ENCODE measurements around the gene LRP1B.

LRP1B gene

DNA sequence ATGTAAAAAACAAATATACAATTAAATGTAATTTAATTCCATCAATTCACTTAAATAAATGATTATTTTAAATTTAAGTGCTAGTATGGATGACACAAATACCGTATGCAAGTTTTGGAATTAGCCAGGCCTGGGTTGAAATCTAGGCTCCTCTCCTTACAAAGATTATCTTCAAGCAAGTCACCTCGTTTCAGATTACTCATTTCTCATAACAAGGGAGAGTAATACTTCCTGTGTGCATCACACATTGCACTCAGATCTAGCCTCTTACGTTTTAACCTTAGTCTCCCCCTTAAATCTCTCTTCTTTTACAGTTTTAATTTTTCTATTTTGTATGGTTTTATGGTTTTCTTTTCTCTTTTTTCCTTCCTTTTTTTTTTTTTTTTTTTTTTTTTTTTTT lies 1874.7 kb downstream of the LRP1B start:
- TF ChIP-seq POLR2AphosphoS5 (IDR thresholded peaks at IDR 0.05; ENCODE audit: low read depth, low read length) (no peak), FOXP2 (optimal IDR thresholded peaks at IDR 0.05; ENCODE audit: borderline replicate concordance, extremely low read depth, extremely low read length, insufficient read depth) (no peak), SIN3A (IDR thresholded peaks at IDR 0.05; ENCODE audit: borderline replicate concordance, insufficient read depth, low read length) (no peak), TAF1 (IDR thresholded peaks at IDR 0.05; ENCODE audit: borderline replicate concordance, insufficient read depth, low read length) (no peak)
- TF ChIP-seq, protein P1, sequence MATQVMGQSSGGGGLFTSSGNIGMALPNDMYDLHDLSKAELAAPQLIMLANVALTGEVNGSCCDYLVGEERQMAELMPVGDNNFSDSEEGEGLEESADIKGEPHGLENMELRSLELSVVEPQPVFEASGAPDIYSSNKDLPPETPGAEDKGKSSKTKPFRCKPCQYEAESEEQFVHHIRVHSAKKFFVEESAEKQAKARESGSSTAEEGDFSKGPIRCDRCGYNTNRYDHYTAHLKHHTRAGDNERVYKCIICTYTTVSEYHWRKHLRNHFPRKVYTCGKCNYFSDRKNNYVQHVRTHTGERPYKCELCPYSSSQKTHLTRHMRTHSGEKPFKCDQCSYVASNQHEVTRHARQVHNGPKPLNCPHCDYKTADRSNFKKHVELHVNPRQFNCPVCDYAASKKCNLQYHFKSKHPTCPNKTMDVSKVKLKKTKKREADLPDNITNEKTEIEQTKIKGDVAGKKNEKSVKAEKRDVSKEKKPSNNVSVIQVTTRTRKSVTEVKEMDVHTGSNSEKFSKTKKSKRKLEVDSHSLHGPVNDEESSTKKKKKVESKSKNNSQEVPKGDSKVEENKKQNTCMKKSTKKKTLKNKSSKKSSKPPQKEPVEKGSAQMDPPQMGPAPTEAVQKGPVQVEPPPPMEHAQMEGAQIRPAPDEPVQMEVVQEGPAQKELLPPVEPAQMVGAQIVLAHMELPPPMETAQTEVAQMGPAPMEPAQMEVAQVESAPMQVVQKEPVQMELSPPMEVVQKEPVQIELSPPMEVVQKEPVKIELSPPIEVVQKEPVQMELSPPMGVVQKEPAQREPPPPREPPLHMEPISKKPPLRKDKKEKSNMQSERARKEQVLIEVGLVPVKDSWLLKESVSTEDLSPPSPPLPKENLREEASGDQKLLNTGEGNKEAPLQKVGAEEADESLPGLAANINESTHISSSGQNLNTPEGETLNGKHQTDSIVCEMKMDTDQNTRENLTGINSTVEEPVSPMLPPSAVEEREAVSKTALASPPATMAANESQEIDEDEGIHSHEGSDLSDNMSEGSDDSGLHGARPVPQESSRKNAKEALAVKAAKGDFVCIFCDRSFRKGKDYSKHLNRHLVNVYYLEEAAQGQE (IDR thresholded peaks at IDR 0.05; ENCODE audit: insufficient read depth in 1 of 2, low read depth in 2 of 2, low read length in 2 of 2), result no peak

DNA sequence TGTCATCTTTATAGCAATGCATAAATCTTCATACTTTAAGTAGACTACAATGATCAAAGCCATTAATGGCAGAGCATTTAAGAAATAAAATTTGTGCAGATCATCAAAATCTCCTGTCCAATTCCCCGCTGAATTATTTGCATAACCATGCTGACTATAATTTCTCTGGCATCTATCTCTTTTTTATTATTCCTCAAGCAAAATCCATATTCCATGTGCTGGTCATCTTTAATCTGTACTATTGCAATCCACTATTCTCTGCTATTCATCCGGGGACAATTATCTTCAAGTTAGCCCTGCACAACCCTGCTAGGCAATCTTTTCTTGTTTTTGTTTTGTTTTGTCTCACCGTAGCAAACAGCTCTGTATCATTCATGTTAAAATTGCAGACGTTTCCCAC lies 1881.0 kb downstream of the LRP1B start:
- TF ChIP-seq POLR2AphosphoS5 (IDR thresholded peaks at IDR 0.05; ENCODE audit: low read depth, low read length) (no peak), TAF1 (IDR thresholded peaks at IDR 0.05; ENCODE audit: borderline replicate concordance, insufficient read depth, low read length) (no peak), SIN3A (IDR thresholded peaks at IDR 0.05; ENCODE audit: borderline replicate concordance, insufficient read depth, low read length) (no peak), FOXP2 (optimal IDR thresholded peaks at IDR 0.05; ENCODE audit: borderline replicate concordance, extremely low read depth, extremely low read length, insufficient read depth) (no peak)
- TF ChIP-seq, protein P1 (IDR thresholded peaks at IDR 0.05; ENCODE audit: insufficient read depth in 1 of 2, low read depth in 2 of 2, low read length in 2 of 2), result no peak

DNA sequence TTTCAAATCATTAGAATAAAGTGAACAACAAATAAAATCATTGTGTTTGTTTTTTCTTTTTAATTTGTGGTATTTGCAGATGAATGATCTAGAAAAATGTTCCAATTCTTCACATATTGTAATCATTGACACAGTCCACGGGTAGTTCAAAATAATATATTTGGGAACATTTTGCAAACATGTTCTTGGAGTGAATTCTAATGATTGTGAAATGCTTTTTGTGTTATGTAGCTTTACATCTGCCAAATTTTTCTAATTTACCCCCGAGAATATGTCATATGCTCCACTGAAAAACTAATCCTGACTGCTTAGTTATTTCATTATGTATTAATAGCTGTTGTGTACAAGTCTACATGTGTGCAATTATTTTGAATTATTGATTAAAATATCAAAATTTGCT lies 1882.2 kb downstream of the LRP1B start:
- TF ChIP-seq, protein P1 (IDR thresholded peaks at IDR 0.05; ENCODE audit: insufficient read depth in 1 of 2, low read depth in 2 of 2, low read length in 2 of 2), result no peak
- no peak for TF ChIP-seq POLR2AphosphoS5 (IDR thresholded peaks at IDR 0.05; ENCODE audit: low read depth, low read length)
- no peak for TF ChIP-seq FOXP2 (optimal IDR thresholded peaks at IDR 0.05; ENCODE audit: borderline replicate concordance, extremely low read depth, extremely low read length, insufficient read depth)
- no peak for TF ChIP-seq TAF1 (IDR thresholded peaks at IDR 0.05; ENCODE audit: borderline replicate concordance, insufficient read depth, low read length)
- TF ChIP-seq SIN3A (IDR thresholded peaks at IDR 0.05; ENCODE audit: borderline replicate concordance, insufficient read depth, low read length), result no peak

DNA sequence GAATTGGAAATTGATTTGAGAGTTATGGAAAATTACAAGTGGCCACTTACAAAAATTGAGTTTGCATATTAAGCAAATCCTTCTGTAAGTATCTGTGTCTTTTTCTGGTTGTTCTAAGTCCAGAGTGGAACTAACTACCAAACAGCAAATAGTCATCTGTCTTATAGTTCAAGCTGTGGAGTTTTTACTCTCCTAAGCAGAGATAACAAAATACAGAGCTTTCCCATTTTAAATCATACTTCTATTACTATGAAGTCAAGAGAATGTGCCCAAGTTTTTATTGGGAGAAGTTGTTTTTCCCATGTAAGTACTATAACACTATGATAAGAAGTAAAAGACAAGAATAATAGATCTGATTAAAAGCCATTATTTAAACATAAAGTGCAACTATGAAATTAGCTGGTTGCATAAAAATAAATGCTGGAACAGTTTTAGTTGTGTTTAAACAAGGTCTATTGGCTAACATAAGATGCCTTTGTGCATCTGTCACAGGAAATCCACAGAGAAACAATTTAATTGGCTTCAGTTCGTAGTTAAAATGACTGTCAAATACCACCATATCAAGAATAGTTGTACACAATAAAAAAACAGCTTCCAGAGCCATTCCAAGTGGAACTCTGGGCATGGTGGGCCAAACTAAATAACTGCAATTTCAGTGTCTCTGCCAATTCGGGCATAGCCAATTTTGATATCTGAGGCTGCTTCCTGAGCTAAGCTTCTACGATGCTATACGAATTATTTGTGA lies 1883.2 kb downstream of the LRP1B start:
- TF ChIP-seq POLR2AphosphoS5 (IDR thresholded peaks at IDR 0.05; ENCODE audit: low read depth, low read length) (no peak), FOXP2 (optimal IDR thresholded peaks at IDR 0.05; ENCODE audit: borderline replicate concordance, extremely low read depth, extremely low read length, insufficient read depth) (no peak), TAF1 (IDR thresholded peaks at IDR 0.05; ENCODE audit: borderline replicate concordance, insufficient read depth, low read length) (no peak), SIN3A (IDR thresholded peaks at IDR 0.05; ENCODE audit: borderline replicate concordance, insufficient read depth, low read length) (no peak)
- TF ChIP-seq, protein P1 (IDR thresholded peaks at IDR 0.05; ENCODE audit: insufficient read depth in 1 of 2, low read depth in 2 of 2, low read length in 2 of 2), result no peak

Data from PFSK-1 (cell line).